Activated CD4-positive, alpha-beta memory T cell treated with anti-CD3 and anti-CD28 coated beads, Interleukin-2, amount 10 ng/mL, durations not matched to agents 7 days and 5 days (primary cell): ENCODE measurements around the gene GDI1. TPM values are rescaled to one million over a fixed set of nuclear protein-coding genes. Genes with fewer than 3 reads are reported as not detected.

ENCODE experiments used
- CTCF ChIA-PET: fragments of 350-600 bp; sonication (Branson Sonifier 250); formaldehyde crosslinking; loops from one replicate; lab custom pipeline; 2021; ENCODE audit warnings: antibody characterized with exemption, inconsistent platforms; lab: Charles Lee
- POLR2A ChIA-PET: fragments of 350-600 bp; sonication (Branson Sonifier 250); formaldehyde crosslinking; loops from one replicate; lab custom pipeline; 2021; ENCODE audit warnings: antibody characterized with exemption; lab: Charles Lee
- DNase-seq: peaks from one replicate; pipeline ENCODE4 v3.0.0-alpha.2; 2020
- H3K27ac Mint-ChIP-seq: one replicate; pipeline ENCODE4 v1.8.0; 2021; ENCODE audit warnings: mild to moderate bottlenecking, mixed read lengths
- H3K27me3 Mint-ChIP-seq: one replicate; pipeline ENCODE4 v1.8.0; 2021; ENCODE audit warnings: mixed read lengths
- H3K36me3 Mint-ChIP-seq: one replicate; pipeline ENCODE4 v1.8.0; 2021; ENCODE audit warnings: low read depth, mixed read lengths
- H3K4me1 Mint-ChIP-seq: one replicate; pipeline ENCODE4 v1.8.0; 2021; ENCODE audit warnings: mixed read lengths
- H3K4me3 Mint-ChIP-seq: one replicate; pipeline ENCODE4 v1.8.0; 2021; ENCODE audit warnings: mild to moderate bottlenecking, mixed read lengths
- H3K9me3 Mint-ChIP-seq: one replicate; pipeline ENCODE4 v1.8.0; 2021; ENCODE audit warnings: mixed read lengths
- total RNA-seq, 2 experiments: library from RNA; stranded (reverse); gene quantifications; one replicate each; pipeline ENCODE4 v1.2.3, GENCODE V29; 2021

The GDI1 gene
- total RNA-seq, 2 experiments from 2014 or later = 114 to 117 TPM

DNA sequence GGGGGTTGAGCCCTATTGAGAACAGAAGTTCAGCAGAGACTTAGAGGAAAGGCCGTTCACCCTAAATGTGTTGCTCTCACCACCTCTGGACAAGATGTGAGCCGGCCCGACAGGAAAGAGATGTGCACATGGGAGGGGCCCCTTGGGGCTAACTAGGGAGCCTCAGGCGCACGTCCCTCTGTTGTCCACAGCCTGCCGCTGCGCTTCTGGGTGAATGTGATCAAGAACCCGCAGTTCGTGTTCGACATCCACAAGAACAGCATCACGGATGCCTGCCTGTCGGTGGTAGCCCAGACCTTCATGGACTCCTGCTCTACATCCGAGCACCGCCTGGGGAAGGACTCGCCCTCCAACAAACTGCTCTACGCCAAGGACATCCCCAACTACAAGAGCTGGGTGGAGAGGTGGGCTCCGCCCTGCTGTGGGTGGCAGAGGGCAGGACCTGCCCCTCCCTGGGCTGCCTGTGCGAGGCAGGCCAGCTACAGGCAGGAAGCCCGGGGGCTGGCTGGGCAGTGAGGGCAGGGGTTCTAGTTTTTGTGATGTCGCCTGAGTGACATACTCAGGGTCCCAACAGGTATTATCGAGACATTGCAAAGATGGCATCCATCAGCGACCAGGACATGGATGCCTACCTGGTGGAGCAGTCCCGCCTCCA lies 34.1 kb downstream of the GDI1 start:
- no peaks in the 10 kb centered on the region for H3K9me3 Mint-ChIP-seq
- no peak overlapping the region for H3K27ac Mint-ChIP-seq
- CTCF ChIA-PET = no interaction called here
- H3K4me3 Mint-ChIP-seq = no peak overlapping the region
- H3K36me3 Mint-ChIP-seq = peaks cover 14% of the 10 kb centered on the region
- no peak for DNase-seq
- POLR2A ChIA-PET = no interaction called here
- H3K4me1 Mint-ChIP-seq = peaks cover 3% of the 10 kb centered on the region
- H3K27me3 Mint-ChIP-seq = no peaks in the 10 kb centered on the region

DNA sequence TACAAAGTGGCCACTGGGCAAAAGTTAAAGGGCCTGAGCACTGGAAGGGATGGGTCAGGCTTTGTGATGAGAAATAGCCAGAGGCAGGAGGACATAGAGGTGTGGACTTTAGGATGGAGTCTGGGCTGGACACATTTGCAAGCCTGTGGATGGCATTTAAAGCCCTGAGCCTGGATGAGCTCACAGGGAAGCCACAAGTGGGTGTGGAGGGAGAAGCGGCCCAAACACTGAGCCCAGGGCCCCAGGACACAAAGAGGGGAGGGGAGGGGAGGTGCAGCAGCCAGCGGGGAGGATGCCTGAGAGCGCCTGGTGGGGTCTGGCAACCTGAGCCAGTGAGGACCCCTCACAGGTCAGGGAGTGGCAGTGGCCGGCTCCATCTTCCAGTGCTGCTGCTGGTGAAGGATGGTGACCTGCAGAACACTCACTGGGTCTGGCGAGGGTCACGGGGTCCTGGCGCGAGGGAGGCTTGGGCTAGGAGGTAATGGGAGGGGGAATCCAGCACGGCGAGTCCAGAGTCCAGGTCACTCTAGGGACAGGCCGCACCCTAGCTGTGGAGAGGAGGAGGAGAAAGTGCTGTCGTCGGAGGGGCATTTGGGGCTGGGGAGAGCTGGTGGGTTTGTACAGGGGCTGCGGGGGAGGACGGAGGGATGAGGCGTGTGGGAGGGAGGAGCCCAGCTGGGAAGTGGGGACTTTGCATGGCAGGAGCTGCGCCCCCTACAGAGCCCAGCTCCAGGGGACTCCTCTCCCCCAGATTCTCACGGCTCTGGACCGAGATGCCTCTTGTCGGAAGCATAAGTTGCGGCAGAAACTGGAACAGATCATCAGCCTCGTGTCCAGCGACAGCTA lies 35.1 kb downstream of the GDI1 start:
- DNase-seq = no peak
- CTCF ChIA-PET = no interaction called here
- Mint-ChIP-seq H3K4me3 (no peak overlapping the region), H3K9me3 (no peaks in the 10 kb centered on the region), H3K36me3 (peaks cover 14% of the 10 kb centered on the region), H3K4me1 (peaks cover 7% of the 10 kb centered on the region), H3K27me3 (no peaks in the 10 kb centered on the region), H3K27ac (no peak overlapping the region)
- POLR2A ChIA-PET = no interaction called here

DNA sequence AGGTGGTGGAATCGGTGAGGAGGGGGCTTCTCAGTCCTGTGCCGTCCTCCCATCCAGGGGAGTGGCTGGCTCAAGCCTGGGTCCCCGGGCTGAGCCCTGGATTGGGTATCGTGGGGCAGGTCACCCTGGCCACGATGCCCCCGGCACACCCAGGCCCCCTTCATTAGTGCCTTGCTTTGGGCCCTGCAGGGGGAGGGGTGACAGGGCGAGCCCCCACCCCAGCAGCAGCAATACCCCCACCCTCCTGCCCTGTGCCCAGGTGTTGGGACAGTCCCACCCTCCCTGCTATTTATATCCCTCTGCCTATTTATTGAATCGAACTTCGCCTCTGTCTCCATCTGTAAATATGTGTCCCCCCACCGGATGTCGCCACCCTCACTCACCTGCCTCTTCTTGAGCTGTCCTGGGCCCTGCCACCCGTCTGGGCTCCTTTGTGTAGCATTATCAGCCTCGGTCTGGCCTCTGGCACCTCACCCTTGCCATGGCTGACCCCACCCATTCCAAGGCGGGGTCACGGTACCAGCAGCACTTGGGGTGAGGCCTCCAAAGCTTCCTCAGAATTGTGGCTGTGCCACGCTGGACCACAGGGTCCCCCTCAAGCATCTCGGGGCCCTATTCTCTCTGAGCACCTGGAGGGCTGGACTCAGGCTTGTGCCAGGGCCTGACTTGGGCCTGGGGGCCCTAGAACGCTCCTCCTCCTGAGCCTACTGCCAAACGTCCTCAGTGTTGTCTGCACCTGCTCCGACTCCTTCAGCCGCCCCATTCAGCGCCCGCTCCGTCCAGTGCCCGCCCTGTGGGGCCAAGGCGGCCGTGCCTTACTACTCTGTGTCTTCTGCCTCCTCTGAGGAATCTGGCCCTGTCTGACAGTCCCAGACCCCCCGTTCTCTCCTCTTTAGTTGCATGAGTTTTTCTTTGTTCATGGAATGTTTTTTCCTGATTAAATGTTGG lies 36.0 kb downstream of the GDI1 start:
- no peak overlapping the region for H3K4me3 Mint-ChIP-seq
- H3K9me3 Mint-ChIP-seq = no peaks in the 10 kb centered on the region
- H3K36me3 Mint-ChIP-seq = peaks cover 14% of the 10 kb centered on the region
- POLR2A ChIA-PET = no interaction called here
- DNase-seq = no peak
- CTCF ChIA-PET = no interaction called here
- no peak overlapping the region for H3K27ac Mint-ChIP-seq
- no peaks in the 10 kb centered on the region for H3K27me3 Mint-ChIP-seq
- peaks cover 14% of the 10 kb centered on the region for H3K4me1 Mint-ChIP-seq

DNA sequence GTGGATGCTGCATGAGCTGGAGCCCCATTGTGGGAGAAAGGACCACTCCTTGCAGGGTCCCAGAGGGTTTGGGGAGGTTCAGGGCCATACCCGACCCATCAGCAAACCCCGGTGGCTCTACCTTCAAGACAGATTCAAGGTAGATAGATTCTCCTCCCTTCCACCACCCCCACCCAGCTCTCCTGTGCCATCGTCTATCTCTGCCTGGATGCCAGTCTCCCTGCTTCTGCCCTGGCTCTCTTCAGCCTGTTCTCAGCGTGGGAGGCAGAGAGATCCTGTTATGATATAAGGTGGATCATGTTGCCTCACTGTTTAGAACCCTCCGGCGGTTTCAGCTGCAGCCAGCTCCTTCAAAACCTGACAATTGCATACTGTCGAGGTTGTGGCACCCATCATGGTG lies 36.7 kb downstream of the GDI1 start:
- no peak overlapping the region for H3K4me3 Mint-ChIP-seq
- peaks cover 14% of the 10 kb centered on the region for H3K36me3 Mint-ChIP-seq
- POLR2A ChIA-PET = no interaction called here
- no peaks in the 10 kb centered on the region for H3K9me3 Mint-ChIP-seq
- peaks cover 17% of the 10 kb centered on the region for H3K4me1 Mint-ChIP-seq
- no peaks in the 10 kb centered on the region for H3K27me3 Mint-ChIP-seq
- H3K27ac Mint-ChIP-seq = peak overlapping the region; percentile 26
- CTCF ChIA-PET = no interaction called here
- DNase-seq = no peak

DNA sequence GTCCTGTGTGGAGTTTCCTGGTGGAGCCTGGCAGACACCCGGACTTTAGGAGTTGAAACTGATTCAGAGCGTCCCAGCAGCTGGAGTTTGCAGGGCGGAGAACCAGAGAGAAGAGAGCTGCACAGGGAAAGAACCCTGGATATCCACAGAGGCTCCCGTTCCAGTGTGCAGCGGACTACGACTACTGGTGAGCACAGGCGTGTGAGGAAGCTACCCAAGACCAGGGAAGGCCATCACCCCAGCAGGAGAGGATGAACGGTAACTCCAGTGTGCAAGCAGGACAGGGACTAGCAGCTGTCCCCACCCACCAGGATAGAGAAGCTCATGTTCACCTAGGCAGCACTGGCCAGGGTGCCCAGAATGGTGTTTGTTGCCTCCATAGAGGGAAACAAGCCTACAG lies 39.9 kb downstream of the GDI1 start:
- ChIA-PET POLR2A (interaction anchor here (1.2 to 5.8 kb wide), 5 partner anchors 9 to 78 kb away, joined by 4 to 27 read pairs (median 9); partner anchors contain the start of genes RPL10, SLC10A3 and UBL4A), CTCF (interaction anchor here (1.2 kb wide), 1 partner anchor 14 kb away, joined by 4 read pairs; the partner anchor contains the start of gene SLC10A3)
- Mint-ChIP-seq H3K4me1 (peaks cover 24% of the 10 kb centered on the region), H3K27me3 (no peaks in the 10 kb centered on the region), H3K27ac (peak overlapping the region; percentile 31), H3K9me3 (no peaks in the 10 kb centered on the region), H3K4me3 (no peak overlapping the region), H3K36me3 (peaks cover 3% of the 10 kb centered on the region)
- no peak for DNase-seq

DNA sequence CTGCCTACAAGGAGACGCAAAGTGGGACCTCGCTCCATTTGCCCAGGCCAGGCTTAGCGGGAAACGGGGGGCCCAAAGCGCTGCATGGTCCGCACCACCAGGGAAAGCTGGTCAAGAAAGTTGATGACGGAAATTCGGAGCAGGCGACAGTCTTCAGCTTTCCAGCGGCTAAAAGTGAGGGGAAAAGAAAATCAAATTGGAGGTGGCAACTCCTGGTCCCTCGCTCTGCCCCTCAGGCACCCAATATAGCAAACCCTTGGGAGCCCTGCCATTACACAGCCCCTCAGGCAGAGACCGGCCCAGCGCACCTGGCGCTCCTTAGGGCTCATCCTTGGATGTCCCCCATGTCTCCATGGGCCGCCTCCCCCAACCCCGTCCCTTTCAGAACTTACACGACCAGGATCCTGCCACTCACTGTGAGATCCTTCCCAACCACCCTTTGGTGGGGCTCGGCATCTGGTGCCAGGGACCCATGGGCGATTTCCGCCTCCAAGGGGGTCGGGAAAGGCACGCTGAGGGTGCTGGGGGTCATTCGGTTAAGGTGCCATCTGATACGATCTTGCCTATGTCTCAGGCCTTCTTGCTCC lies 41.0 kb downstream of the GDI1 start:
- Mint-ChIP-seq H3K36me3 (peaks cover 3% of the 10 kb centered on the region), H3K27me3 (no peaks in the 10 kb centered on the region), H3K4me3 (peak overlapping the region; percentile 76), H3K4me1 (peaks cover 27% of the 10 kb centered on the region), H3K9me3 (no peaks in the 10 kb centered on the region), H3K27ac (peak overlapping the region; percentile 66)
- POLR2A ChIA-PET = interaction anchor here (1.0 to 5.8 kb wide), 6 partner anchors 8 to 79 kb away, joined by 3 to 27 read pairs (median 7); partner anchors contain the start of genes RPL10, SLC10A3 and UBL4A
- no peak for DNase-seq
- CTCF ChIA-PET = interaction anchor here (1.2 to 1.3 kb wide), 2 partner anchors 12 to 79 kb away, joined by 3 to 4 read pairs; partner anchors contain the start of genes RPL10 and SLC10A3

DNA sequence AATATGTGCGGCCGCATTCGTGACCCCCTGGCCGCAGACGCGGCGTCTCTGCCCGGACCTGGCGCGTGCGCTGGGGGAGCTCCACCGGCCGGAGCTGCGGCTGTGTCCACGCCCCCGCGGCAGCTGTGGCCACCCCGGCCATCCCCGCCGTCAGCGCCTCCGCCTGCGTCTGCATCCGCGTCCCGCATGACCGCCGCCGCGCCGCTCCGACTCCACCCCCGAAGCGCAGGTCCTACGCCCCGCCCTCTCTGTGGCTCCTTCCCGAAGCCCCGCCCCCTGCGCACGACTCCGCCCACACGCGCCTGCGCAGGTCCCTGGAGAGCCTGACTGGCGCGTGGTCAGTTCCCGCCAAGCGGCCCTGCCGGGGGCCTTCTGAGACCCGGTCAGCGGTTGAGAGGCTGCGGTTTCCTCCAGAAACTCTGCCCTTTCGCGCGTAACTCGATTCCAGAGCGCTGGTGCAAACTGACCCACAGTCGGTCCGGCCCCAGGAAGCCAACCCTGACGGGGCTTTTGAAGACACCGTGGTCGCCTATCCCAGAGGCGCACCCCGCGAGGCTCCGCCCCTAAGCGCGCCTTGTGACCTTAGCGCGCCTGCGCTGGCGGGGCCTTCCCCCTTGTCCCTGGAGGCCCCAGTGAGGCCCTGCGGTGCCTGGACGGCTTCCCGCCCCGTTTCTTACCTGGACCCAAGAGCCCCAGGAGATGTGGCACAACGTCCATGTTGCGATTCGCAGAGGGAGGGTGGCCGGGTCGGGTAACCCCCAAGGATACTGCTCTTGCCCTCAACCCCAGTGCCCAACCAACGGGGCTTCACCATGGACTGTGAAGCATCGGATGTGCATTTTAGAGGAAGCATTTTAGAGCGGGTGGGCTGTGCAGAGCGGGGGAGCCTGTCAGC lies 42.0 kb downstream of the GDI1 start, which contains the start of gene LAGE3:
Gene LAGE3, minus strand, starts transcription at position 554 of the 895 bp plus-strand sequence. Its CDS starts 366 bp downstream, at position 188.
- Mint-ChIP-seq H3K27ac (peak within 1 kb of the TSS; percentile 79), H3K4me1 (peaks cover 30% of the 10 kb centered on the region), H3K36me3 (peaks cover 6% of the 10 kb centered on the region), H3K4me3 (peak within 1 kb of the TSS; percentile 76), H3K9me3 (no peaks in the 10 kb centered on the region), H3K27me3 (no peaks in the 10 kb centered on the region)
- DNase-seq = peak; percentile 95
- POLR2A ChIA-PET = interaction anchor here (1.0 to 5.8 kb wide), 4 partner anchors 11 to 80 kb away, joined by 3 to 27 read pairs (median 8); partner anchors contain the start of genes RPL10 and SLC10A3
- CTCF ChIA-PET = interaction anchor here (1.3 kb wide), 1 partner anchor 80 kb away, joined by 3 read pairs; the partner anchor contains the start of gene RPL10

DNA sequence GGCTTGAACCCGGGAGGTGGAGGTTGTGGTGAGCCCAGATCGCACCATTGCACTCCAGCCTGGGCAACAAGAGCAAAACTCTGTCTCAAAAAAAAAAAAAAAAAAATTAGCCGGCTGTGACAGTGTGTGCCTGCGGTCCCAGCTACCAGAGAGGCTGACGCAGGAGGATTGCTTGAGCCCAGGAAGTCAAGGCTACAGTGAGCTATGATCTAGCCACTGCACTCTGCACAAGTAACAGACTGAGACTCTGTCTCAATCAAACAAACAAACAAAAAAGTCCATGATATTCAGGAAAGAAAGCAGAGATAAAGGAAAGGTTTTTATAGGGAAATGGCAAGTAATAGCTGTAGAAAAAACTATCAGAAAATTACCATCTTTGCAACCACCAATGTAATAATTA lies 44.2 kb downstream of the GDI1 start:
- CTCF ChIA-PET = no interaction called here

DNA sequence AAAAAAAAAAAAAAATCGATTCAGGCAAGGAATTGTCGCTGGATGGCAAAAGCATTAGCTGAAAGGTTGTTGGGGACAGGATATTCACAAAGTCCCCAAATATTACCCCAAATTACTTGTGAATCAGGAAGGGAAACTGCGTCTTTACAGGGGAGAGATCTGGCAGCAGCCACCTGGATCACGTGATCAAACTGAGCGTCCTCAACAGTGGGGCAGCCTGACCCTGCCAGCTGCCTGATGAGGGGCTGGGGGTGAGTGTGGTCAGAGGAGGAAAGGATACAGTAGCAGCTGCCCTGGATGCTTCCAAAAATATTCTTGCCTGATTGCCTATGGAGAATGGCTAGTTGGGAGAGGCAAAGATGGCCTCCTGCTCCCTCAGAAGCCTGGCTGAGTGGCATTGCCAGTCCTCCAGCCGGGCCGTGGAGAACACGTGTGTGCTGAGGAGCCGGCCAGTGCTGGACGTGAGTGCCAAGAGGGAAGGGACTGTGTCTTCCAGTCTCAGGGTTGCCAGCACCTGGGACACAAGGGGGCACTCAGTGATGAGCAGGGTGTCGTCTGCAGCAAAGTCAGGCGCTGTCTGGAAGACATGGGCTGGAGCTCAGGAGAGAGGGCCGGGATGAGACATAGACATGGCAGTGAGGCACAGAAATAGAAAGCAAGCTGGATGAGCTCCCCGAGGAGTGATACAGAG lies 45.1 kb downstream of the GDI1 start:
- H3K27ac Mint-ChIP-seq = no peak overlapping the region
- no peak overlapping the region for H3K4me3 Mint-ChIP-seq
- peaks cover 11% of the 10 kb centered on the region for H3K36me3 Mint-ChIP-seq
- no peaks in the 10 kb centered on the region for H3K9me3 Mint-ChIP-seq
- ChIA-PET POLR2A (interaction anchor here (1.4 to 5.8 kb wide), 2 partner anchors 8 to 84 kb away, joined by 4 to 27 read pairs; partner anchors contain the start of genes RPL10 and SLC10A3), CTCF (no interaction called here)
- DNase-seq = no peak
- no peaks in the 10 kb centered on the region for H3K27me3 Mint-ChIP-seq
- peaks cover 34% of the 10 kb centered on the region for H3K4me1 Mint-ChIP-seq

More for the DNA sequence above, 44.2 kb downstream of the GDI1 start:
- no peak for DNase-seq
- peaks cover 11% of the 10 kb centered on the region for H3K36me3 Mint-ChIP-seq
- no peaks in the 10 kb centered on the region for H3K9me3 Mint-ChIP-seq
- POLR2A ChIA-PET = interaction anchor here (1.4 to 5.8 kb wide), 2 partner anchors 9 to 83 kb away, joined by 4 to 27 read pairs; partner anchors contain the start of genes RPL10 and SLC10A3
- H3K4me3 Mint-ChIP-seq = no peak overlapping the region
- peaks cover 38% of the 10 kb centered on the region for H3K4me1 Mint-ChIP-seq
- H3K27ac Mint-ChIP-seq = peak overlapping the region; percentile 62
- H3K27me3 Mint-ChIP-seq = no peaks in the 10 kb centered on the region

DNA sequence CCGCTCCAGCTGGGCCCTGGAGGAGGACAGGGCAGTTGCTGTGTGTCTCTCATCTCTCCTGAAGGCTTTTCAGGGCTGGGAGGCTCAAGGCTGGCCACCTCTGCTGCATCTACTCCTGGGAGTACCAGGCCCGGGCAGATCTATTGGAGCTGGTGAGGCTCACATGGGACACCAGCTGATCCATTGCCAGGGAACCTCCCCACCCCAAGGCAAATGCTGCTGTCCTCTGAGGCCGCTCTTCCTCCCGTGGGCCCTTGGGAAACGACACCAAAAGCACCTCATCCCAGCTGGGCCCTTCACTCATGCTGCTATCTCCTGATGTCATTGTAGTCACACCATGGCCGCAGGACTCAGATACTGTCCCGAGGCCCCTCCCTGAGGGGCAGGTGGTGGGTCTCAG lies 45.8 kb downstream of the GDI1 start:
- Mint-ChIP-seq H3K27ac (no peak overlapping the region), H3K4me3 (no peak overlapping the region), H3K36me3 (peaks cover 13% of the 10 kb centered on the region), H3K9me3 (no peaks in the 10 kb centered on the region), H3K27me3 (no peaks in the 10 kb centered on the region), H3K4me1 (peaks cover 30% of the 10 kb centered on the region)
- ChIA-PET POLR2A (interaction anchor here (1.0 to 1.4 kb wide), 2 partner anchors 54 to 70 kb away, joined by 3 to 4 read pairs; partner anchors contain the start of gene ATP6AP1), CTCF (no interaction called here)
- DNase-seq = no peak
